Breast epithelium (tissue), 4 donors: ENCODE measurements around the gene FAM9C. TPM values are rescaled to one million over a fixed set of nuclear protein-coding genes. Genes with fewer than 3 reads are reported as not detected.

Experiments
- DNase-seq, 2 donors: peaks; one replicate each; pipeline ENCODE4 v3.0.0-alpha.2; 2019; ENCODE audit warnings: low spot score in 2 of 2
- H3K27ac ChIP-seq, 2 donors: fragments of 200-600 bp; sonication (generic) in 1 of 2; one replicate each; pipeline ENCODE4 v1.5.1; 2016 to 2019; ENCODE audit warnings: mild to moderate bottlenecking in 1 of 2
- H3K27me3 ChIP-seq, 2 donors: fragments of 200-600 bp; sonication (generic) in 1 of 2; one replicate each; pipeline versions ENCODE4 v1.5.1 to v1.6.0; 2017 to 2019; ENCODE audit warnings: control low read depth in 1 of 2, mild to moderate bottlenecking in 1 of 2
- H3K36me3 ChIP-seq: fragments of 200-600 bp; one replicate; pipeline ENCODE4 v1.5.1; 2019
- H3K4me1 ChIP-seq, 2 donors: fragments of 200-600 bp; sonication (generic); one replicate each; pipeline ENCODE4 v1.5.1; 2016 to 2019; ENCODE audit warnings: control low read depth in 1 of 2
- H3K4me3 ChIP-seq, 3 donors: fragments of 200-600 bp; sonication (generic); 1 replicate in 2 of 3; 2 replicates in 1 of 3; pipeline ENCODE4 v1.5.1; 2016 to 2019; ENCODE audit warnings: mild to moderate bottlenecking in 3 of 3, moderate library complexity in 2 of 3
- H3K9me3 ChIP-seq, 2 donors: fragments of 200-600 bp; sonication (generic) in 1 of 2; one replicate each; pipeline ENCODE4 v1.5.1; 2016 to 2019; ENCODE audit warnings: control low read depth in 1 of 2
- POLR2A ChIP-seq: fragments of 450-650 bp; IDR thresholded peaks from one replicate; pipeline ENCODE4 v1.6.1; 2016; ENCODE audit warnings: antibody characterized with exemption, mild to moderate bottlenecking, moderate library complexity
- POLR2AphosphoS5 ChIP-seq, 3 donors: sonication (generic); formaldehyde crosslinking; IDR thresholded peaks; one replicate each; pipeline ENCODE4 v1.6.1; 2017; ENCODE audit warnings: antibody characterized with exemption in 3 of 3
- intact Hi-C: fragments of 100-400 bp; cut with DNase I; formaldehyde crosslinking; loops from one replicate; pipeline ENCODE4 v1.15.1; 2023; ENCODE audit warnings: low total_unique reads
- total RNA-seq, 3 donors: library from RNA; depleted of rRNA; stranded (reverse); fragments of >200 nt; gene quantifications; one replicate each; pipeline ENCODE4 v1.1.0, GENCODE V29; 2016
- TF ChIP-seq, protein P1 (sequence below), 3 donors: fragments of 450-650 bp; IDR thresholded peaks; one replicate each; pipeline ENCODE4 v1.5.1; 2016 to 2017; ENCODE audit warnings: antibody characterized with exemption in 3 of 3, mild to moderate bottlenecking in 3 of 3, moderate library complexity in 3 of 3

The FAM9C gene
- total RNA-seq, 3 donors from 2014 or later = not detected

DNA sequence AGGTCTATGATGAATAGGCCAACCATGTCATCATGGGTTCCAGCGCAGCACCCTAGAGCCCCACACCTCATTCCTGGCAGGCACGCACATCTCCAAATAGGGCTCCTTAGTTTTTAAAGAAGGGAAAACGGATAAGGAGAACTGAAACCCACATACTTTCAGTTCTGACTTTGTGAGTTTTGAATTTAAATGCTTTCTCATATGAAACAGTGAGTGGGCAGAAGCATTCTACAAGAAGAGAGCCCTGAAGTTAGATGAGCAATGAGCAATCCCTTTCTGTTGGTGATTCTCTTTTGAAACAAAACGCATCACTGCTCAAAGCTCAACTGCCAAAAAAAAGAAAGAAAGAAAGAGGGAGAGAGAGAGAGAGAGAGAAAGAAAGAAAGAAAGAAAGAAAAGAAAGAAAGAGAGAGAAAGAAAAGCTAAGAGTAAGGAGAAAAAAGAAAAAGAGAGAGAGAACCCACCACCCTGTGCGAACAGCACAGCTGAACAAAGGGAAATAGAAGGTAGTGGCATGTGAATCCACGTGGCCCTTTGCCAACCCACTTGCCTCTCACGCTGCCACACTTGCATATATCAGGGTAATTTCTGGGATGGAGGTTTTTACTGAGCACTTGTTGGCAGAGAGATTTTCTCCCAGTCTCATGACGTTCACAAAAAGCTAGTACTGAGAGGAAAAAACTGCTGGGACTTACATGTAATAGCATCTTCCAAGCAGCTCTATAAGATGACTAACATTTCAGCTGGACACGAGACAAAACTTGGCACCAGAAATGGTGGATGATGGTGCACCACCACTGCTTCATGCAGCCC lies 38.6 kb downstream of the FAM9C start:
- Histone ChIP-seq H3K36me3 (no peaks in the 10 kb centered on the region), H3K4me3 (no peak overlapping the region), H3K27ac (no peak overlapping the region), H3K9me3 (no peaks in the 10 kb centered on the region), H3K27me3 (peaks cover 0 to 45% of the 10 kb centered on the region in 2 donors), H3K4me1 (peaks cover 0 to 4% of the 10 kb centered on the region in 2 donors)
- no peak for DNase-seq
- intact Hi-C loops = no loop called here
- no peak for TF ChIP-seq POLR2AphosphoS5 (IDR thresholded peaks at IDR 0.05)
- TF ChIP-seq POLR2A = no peak
- TF ChIP-seq, protein P1, sequence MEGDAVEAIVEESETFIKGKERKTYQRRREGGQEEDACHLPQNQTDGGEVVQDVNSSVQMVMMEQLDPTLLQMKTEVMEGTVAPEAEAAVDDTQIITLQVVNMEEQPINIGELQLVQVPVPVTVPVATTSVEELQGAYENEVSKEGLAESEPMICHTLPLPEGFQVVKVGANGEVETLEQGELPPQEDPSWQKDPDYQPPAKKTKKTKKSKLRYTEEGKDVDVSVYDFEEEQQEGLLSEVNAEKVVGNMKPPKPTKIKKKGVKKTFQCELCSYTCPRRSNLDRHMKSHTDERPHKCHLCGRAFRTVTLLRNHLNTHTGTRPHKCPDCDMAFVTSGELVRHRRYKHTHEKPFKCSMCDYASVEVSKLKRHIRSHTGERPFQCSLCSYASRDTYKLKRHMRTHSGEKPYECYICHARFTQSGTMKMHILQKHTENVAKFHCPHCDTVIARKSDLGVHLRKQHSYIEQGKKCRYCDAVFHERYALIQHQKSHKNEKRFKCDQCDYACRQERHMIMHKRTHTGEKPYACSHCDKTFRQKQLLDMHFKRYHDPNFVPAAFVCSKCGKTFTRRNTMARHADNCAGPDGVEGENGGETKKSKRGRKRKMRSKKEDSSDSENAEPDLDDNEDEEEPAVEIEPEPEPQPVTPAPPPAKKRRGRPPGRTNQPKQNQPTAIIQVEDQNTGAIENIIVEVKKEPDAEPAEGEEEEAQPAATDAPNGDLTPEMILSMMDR (IDR thresholded peaks at IDR 0.05) = no peak

DNA sequence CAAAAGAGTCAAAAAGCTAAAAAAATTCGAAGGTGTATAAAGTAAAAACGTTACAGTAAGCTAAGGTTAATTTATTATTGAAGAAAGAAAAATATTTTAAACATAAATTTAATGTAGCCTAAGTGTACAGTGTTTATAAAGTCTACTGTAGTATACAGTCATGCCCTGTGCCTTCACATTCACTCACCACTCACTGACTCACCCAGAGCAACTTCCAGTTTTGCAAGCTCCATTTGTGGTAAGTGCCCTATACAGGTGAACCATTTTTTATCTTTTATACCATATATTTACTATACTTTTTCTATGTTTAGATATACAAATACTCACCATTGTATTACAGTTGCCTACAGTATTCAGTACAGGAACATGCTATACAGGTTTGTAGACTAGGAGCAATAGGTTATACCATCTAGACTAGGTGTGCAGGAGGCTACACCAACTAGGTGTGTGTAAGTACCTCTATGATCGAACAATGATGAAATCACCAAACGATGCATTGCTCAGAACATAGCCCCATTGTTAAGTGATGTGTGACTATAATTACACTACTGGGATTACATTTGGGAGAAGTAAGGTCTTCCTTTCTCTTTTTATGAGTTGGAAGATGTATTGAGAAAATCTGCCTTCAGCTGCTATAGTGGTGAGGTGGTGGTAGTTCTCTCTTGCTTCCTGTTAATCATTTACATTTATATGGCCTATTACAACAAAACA lies 42.3 kb downstream of the FAM9C start:
- H3K27ac ChIP-seq = no peak overlapping the region
- peaks cover 0 to 39% of the 10 kb centered on the region in 2 donors for H3K27me3 ChIP-seq
- no peak overlapping the region for H3K4me3 ChIP-seq
- DNase-seq = no peak
- intact Hi-C loops = no loop called here
- no peaks in the 10 kb centered on the region for H3K4me1 ChIP-seq
- H3K36me3 ChIP-seq = no peaks in the 10 kb centered on the region
- no peaks in the 10 kb centered on the region for H3K9me3 ChIP-seq
- TF ChIP-seq, protein P1 (IDR thresholded peaks at IDR 0.05) = no peak
- TF ChIP-seq POLR2AphosphoS5 (IDR thresholded peaks at IDR 0.05) = no peak
- no peak for TF ChIP-seq POLR2A

DNA sequence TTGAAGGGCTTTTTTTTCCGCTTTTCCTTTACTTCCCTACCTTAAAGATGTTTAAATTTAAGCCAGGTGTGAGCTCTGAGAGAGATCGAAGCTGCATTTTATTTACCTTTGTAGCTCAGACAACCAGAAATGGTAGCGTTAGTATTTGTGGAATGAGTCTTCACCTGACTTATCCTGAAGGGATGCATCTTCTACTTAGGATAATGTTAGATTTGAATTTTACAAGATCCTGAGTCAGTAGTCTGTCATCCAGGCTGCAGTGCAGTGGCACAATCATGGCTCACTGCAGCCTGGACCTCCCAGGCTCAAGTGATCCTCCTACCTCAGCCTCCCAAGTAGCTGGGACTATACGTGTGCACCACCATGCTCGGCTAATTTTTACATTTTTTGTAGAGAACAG lies 43.3 kb downstream of the FAM9C start:
- Histone ChIP-seq H3K36me3 (no peaks in the 10 kb centered on the region), H3K4me1 (no peaks in the 10 kb centered on the region), H3K9me3 (no peaks in the 10 kb centered on the region), H3K4me3 (no peak overlapping the region), H3K27me3 (peaks cover 0 to 37% of the 10 kb centered on the region in 2 donors), H3K27ac (no peak overlapping the region)
- intact Hi-C loops = no loop called here
- TF ChIP-seq POLR2A = no peak
- TF ChIP-seq POLR2AphosphoS5 (IDR thresholded peaks at IDR 0.05) = no peak
- TF ChIP-seq, protein P1 (IDR thresholded peaks at IDR 0.05) = no peak
- no peak for DNase-seq

DNA sequence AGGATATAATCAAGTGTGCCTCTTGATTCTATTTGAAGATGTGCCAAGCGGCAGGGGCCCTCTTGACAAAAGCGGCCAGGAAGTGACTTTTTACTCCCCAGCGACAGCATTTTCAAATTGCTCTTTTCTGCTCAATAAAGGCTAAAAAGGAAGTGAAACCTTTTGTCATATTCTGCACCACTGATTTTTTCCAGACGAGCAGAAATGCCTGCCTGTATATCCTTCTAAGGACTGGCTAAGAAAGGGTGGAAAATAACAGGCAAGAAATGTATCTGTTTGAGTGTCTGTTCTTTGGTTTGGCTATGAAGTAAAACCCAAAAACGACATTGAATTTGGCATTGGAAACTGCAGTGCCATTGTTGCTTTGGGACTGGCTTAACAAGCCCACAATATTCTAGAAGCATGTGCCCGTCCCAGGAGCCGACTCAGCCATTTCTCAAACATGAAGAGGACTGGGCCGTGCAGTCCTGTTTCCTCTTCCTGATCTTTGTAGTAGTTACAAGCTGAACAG lies 44.1 kb downstream of the FAM9C start:
- intact Hi-C loops = no loop called here
- DNase-seq = no peak
- Histone ChIP-seq H3K4me1 (no peaks in the 10 kb centered on the region), H3K27me3 (peaks cover 0 to 30% of the 10 kb centered on the region in 2 donors), H3K4me3 (peak overlapping the region in 1 of 3 donors; percentile 3), H3K36me3 (no peaks in the 10 kb centered on the region), H3K27ac (peak overlapping the region in 1 of 2 donors; percentile 48), H3K9me3 (no peaks in the 10 kb centered on the region)
- TF ChIP-seq POLR2AphosphoS5 (IDR thresholded peaks at IDR 0.05) = no peak
- no peak for TF ChIP-seq POLR2A
- TF ChIP-seq, protein P1 (IDR thresholded peaks at IDR 0.05) = no peak

DNA sequence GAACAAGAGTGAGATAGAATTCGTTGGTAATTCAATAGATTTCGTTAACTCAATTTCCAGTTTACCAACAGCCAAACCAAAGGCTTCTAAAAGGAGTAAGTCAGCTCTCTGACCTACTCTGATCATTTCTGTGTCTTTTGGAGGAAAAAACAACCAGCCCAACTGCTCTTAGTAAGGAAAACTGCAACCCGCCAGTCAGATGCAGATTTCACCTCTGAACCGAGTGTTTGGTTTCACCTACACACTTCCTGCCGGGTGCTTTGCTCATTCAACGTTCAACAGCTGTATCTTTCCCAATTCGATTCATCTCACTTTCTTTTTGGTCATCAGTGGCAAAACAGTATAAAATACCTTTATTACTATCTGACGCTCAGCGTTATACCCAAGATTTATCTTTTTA lies 45.0 kb downstream of the FAM9C start:
- Histone ChIP-seq H3K27ac (peak overlapping the region in 1 of 2 donors; percentile 16), H3K27me3 (peaks cover 0 to 24% of the 10 kb centered on the region in 2 donors), H3K9me3 (no peaks in the 10 kb centered on the region), H3K4me1 (no peaks in the 10 kb centered on the region), H3K36me3 (no peaks in the 10 kb centered on the region), H3K4me3 (peak overlapping the region in 1 of 3 donors; percentile 26)
- no peak for DNase-seq
- TF ChIP-seq POLR2A = no peak
- no peak for TF ChIP-seq POLR2AphosphoS5 (IDR thresholded peaks at IDR 0.05)
- TF ChIP-seq, protein P1 (IDR thresholded peaks at IDR 0.05) = no peak
- intact Hi-C loops = no loop called here
